OCI-LY3 (cell line): ENCODE results near the gene EXOC6.

Experiments
- H2AFZ ChIP-seq: fragments of 200-600, 300-600 bp; shearing (Covaris generic); 2 replicates; pipeline ENCODE4 v1.6.0; 2014; ENCODE audit warnings: antibody characterized with exemption, low read depth, low read length
- H3K27ac ChIP-seq: fragments of 200-600, 300-600 bp; sonication (generic); 2 replicates; pipeline ENCODE4 v1.5.1; 2014; ENCODE audit warnings: mild to moderate bottlenecking, low read length, moderate library complexity, mixed read lengths
- H3K27me3 ChIP-seq: fragments of 200-600, 300-600 bp; sonication (generic); 2 replicates; pipeline ENCODE4 v1.6.1; 2014; ENCODE audit warnings: low read depth, low read length, mixed read lengths
- H3K36me3 ChIP-seq: fragments of 200-600, 300-600 bp; sonication (generic); replicated peaks from 2 replicates; pipeline ENCODE3; 2014; ENCODE audit warnings: low read depth, low read length, mixed read lengths
- H3K4me1 ChIP-seq: fragments of 300-600, 200-600 bp; sonication (generic); 2 replicates; pipeline ENCODE4 v1.6.1; 2014; ENCODE audit warnings: low read length, mixed read lengths
- H3K4me2 ChIP-seq: fragments of 200-600, 300-600 bp; sonication (generic); 2 replicates; pipeline ENCODE4 v1.6.1; 2014; ENCODE audit warnings: low read length, mixed read lengths
- H3K4me3 ChIP-seq: fragments of 300-600, 200-600 bp; sonication (generic); 2 replicates; pipeline ENCODE4 v1.5.1; 2014; ENCODE audit warnings: antibody characterized with exemption, mild to moderate bottlenecking, low read length, moderate library complexity
- H3K79me2 ChIP-seq: fragments of 300-600, 200-600 bp; shearing (Covaris generic); 2 replicates; pipeline ENCODE4 v1.6.1; 2014; ENCODE audit warnings: mild to moderate bottlenecking, low read length, mixed read lengths
- H3K9ac ChIP-seq: fragments of 300-600, 200-600 bp; shearing (Covaris generic); 2 replicates; pipeline ENCODE4 v1.6.0; 2014; ENCODE audit warnings: mild to moderate bottlenecking, low read length, moderate library complexity
- H3K9me3 ChIP-seq: fragments of 200-600, 300-600 bp; shearing (Covaris generic); 2 replicates; pipeline ENCODE4 v1.6.1; 2014; ENCODE audit warnings: low read length, mixed read lengths; ENCODE audit not compliant: insufficient read depth
- H4K20me1 ChIP-seq: fragments of 200-600, 300-600 bp; sonication (generic); 2 replicates; pipeline ENCODE4 v1.6.1; 2016; ENCODE audit warnings: low read length, mixed read lengths; ENCODE audit not compliant: insufficient read depth
- CTCF ChIP-seq: fragments of 200-600, 300-600 bp; sonication (generic); IDR thresholded peaks from 2 replicates; pipeline ENCODE4 v1.5.1; 2014; ENCODE audit warnings: antibody characterized with exemption, low read length, low read depth
- EZH2phosphoT487 ChIP-seq: fragments of 200-600 bp; shearing (Covaris generic); IDR thresholded peaks from 2 replicates; pipeline ENCODE4 v1.6.1; 2018; ENCODE audit warnings: antibody characterized with exemption, mixed run types, low read depth

The EXOC6 gene

GRCh38 chr10:93068411-93069244, 220.3 kb downstream of the EXOC6 start:
- Histone ChIP-seq H3K4me3 (no peak overlapping the region), H3K27me3 (no peaks in the 10 kb centered on the region)

DNA sequence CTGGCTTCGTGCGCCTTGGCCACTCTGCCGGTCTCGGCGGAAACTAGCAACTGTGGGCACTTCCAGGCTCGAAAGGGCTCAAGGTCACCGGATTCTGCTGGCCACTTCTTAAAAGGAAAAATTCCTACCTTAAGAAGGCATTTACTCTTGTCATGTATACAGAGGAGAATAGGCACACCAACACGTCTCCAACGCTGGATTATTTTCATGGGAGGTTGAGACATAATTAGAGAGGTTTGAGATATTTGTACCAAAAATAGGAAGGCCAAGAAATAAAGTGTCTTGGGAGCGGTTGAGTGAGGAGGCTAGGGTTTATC, 220.9 kb downstream of the EXOC6 start:
- Histone ChIP-seq H3K27me3 (no peaks in the 10 kb centered on the region), H4K20me1 (no peaks in the 10 kb centered on the region), H3K4me3 (no peak overlapping the region), H3K36me3 (no peaks in the 10 kb centered on the region), H3K79me2 (no peaks in the 10 kb centered on the region), H3K4me1 (no peaks in the 10 kb centered on the region), H3K9ac (no peak overlapping the region), H3K27ac (no peak overlapping the region), H3K4me2 (no peak overlapping the region), H3K9me3 (no peaks in the 10 kb centered on the region), H2AFZ (no peak overlapping the region)
- TF ChIP-seq CTCF (no peak), EZH2phosphoT487 (no peak)

More at GRCh38 chr10:93068411-93069244, 220.3 kb downstream of the EXOC6 start:
- Histone ChIP-seq H3K9ac (no peak overlapping the region), H3K4me1 (no peaks in the 10 kb centered on the region), H3K4me2 (no peak overlapping the region), H2AFZ (no peak overlapping the region), H3K79me2 (no peaks in the 10 kb centered on the region), H4K20me1 (no peaks in the 10 kb centered on the region), H3K9me3 (no peaks in the 10 kb centered on the region), H3K36me3 (no peaks in the 10 kb centered on the region), H3K27ac (no peak overlapping the region)
- TF ChIP-seq EZH2phosphoT487 (no peak), CTCF (no peak)

GRCh38 chr10:93070378-93071176, 222.3 kb downstream of the EXOC6 start:
- Histone ChIP-seq H3K36me3 (no peaks in the 10 kb centered on the region), H4K20me1 (no peaks in the 10 kb centered on the region), H3K4me3 (no peak overlapping the region), H3K9me3 (no peaks in the 10 kb centered on the region), H3K9ac (no peak overlapping the region), H3K27ac (no peak overlapping the region), H3K4me2 (no peak overlapping the region), H3K4me1 (peaks cover 4% of the 10 kb centered on the region), H3K27me3 (no peaks in the 10 kb centered on the region), H3K79me2 (no peaks in the 10 kb centered on the region), H2AFZ (no peak overlapping the region)
- no peak for TF ChIP-seq EZH2phosphoT487
- no peak for TF ChIP-seq CTCF

GRCh38 chr10:93071177-93071472, 222.8 kb downstream of the EXOC6 start:
- no peak overlapping the region for H3K4me2 ChIP-seq
- H2AFZ ChIP-seq = no peak overlapping the region

More at GRCh38 chr10:93071177-93071472, 222.8 kb downstream of the EXOC6 start:
- Histone ChIP-seq H3K4me3 (no peak overlapping the region), H3K27ac (no peak overlapping the region), H3K9ac (no peak overlapping the region), H3K79me2 (no peaks in the 10 kb centered on the region), H3K36me3 (no peaks in the 10 kb centered on the region), H4K20me1 (no peaks in the 10 kb centered on the region), H3K27me3 (no peaks in the 10 kb centered on the region), H3K4me1 (peaks cover 8% of the 10 kb centered on the region), H3K9me3 (no peaks in the 10 kb centered on the region)
- TF ChIP-seq EZH2phosphoT487 (no peak), CTCF (no peak)
